Measurements from ENCODE around the gene EDNRA.

DNA sequence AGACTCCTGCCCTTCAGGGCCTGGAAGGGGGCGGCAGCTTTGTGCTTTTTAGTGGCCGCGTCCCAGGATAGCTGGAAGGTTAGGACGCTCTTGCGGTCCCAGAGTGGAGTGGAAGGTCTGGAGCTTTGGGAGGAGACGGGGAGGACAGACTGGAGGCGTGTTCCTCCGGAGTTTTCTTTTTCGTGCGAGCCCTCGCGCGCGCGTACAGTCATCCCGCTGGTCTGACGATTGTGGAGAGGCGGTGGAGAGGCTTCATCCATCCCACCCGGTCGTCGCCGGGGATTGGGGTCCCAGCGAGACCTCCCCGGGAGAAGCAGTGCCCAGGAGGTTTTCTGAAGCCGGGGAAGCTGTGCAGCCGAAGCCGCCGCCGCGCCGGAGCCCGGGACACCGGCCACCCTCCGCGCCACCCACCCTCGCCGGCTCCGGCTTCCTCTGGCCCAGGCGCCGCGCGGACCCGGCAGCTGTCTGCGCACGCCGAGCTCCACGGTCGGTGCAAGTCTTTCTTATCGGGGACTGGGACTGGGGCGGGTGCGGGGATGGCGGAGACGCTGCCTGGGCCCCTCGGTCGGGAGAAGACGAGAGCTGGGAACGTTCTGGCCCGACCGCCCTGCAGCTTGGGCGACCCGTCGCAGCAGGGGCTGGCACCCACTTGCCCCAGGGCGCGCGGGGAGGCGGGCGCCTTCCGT, at the start of gene EDNRA:
- TF ChIP-seq, protein P1, sequence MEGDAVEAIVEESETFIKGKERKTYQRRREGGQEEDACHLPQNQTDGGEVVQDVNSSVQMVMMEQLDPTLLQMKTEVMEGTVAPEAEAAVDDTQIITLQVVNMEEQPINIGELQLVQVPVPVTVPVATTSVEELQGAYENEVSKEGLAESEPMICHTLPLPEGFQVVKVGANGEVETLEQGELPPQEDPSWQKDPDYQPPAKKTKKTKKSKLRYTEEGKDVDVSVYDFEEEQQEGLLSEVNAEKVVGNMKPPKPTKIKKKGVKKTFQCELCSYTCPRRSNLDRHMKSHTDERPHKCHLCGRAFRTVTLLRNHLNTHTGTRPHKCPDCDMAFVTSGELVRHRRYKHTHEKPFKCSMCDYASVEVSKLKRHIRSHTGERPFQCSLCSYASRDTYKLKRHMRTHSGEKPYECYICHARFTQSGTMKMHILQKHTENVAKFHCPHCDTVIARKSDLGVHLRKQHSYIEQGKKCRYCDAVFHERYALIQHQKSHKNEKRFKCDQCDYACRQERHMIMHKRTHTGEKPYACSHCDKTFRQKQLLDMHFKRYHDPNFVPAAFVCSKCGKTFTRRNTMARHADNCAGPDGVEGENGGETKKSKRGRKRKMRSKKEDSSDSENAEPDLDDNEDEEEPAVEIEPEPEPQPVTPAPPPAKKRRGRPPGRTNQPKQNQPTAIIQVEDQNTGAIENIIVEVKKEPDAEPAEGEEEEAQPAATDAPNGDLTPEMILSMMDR (IDR thresholded peaks at IDR 0.05), result no peak
- peak in 1 of 4 donors; percentile 15 for TF ChIP-seq POLR2A (IDR thresholded peaks at IDR 0.05)

All from esophagus squamous epithelium (tissue), 4 donors.